Astrocyte (in vitro differentiated cells and primary cell): Measurements from ENCODE around the gene ZSCAN25. TPM values are rescaled to one million over a fixed set of nuclear protein-coding genes. Genes with fewer than 3 reads are reported as not detected.

Experiments used
- DNase-seq: peaks from one replicate; pipeline ENCODE4 v3.0.0-alpha.2; 2010; ENCODE audit warnings: low read depth
- FAIRE-seq: peaks from 2 replicates; lab custom pipeline; 2011; peaks lifted over from hg19 to GRCh38; lab: Jason Lieb, UNC
- H2AFZ ChIP-seq: 2 replicates; pipeline ENCODE4 v1.6.0; 2012; ENCODE audit warnings: low read depth, low read length, inconsistent platforms
- H3K27ac ChIP-seq: 2 replicates; pipeline ENCODE4 v1.5.1; 2011; ENCODE audit warnings: low read depth, low read length, inconsistent platforms
- H3K27me3 ChIP-seq: 2 replicates; pipeline ENCODE4 v1.6.0; 2011; ENCODE audit warnings: low read length, inconsistent platforms; ENCODE audit not compliant: insufficient read depth
- H3K36me3 ChIP-seq: 2 replicates; pipeline ENCODE4 v1.5.1; 2011; ENCODE audit warnings: low read length, inconsistent platforms; ENCODE audit not compliant: insufficient read depth
- H3K4me1 ChIP-seq: 2 replicates; pipeline ENCODE4 v1.5.1; 2011; ENCODE audit warnings: low read length, inconsistent platforms; ENCODE audit not compliant: insufficient read depth
- H3K4me2 ChIP-seq: 2 replicates; pipeline ENCODE4 v1.6.0; 2012; ENCODE audit warnings: low read length, inconsistent platforms
- H3K4me3 ChIP-seq: 2 replicates; pipeline ENCODE4 v1.5.1; 2011; ENCODE audit warnings: low read depth, mild to moderate bottlenecking, low read length, inconsistent platforms; ENCODE audit not compliant: insufficient read depth
- H3K79me2 ChIP-seq: 2 replicates; pipeline ENCODE4 v1.6.0; 2012; ENCODE audit warnings: mild to moderate bottlenecking, low read length, inconsistent platforms; ENCODE audit not compliant: insufficient read depth
- H3K9ac ChIP-seq: 2 replicates; pipeline ENCODE4 v1.6.0; 2012; ENCODE audit warnings: mild to moderate bottlenecking, low read length, inconsistent platforms
- H3K9me3 ChIP-seq: 2 replicates; pipeline ENCODE4 v1.5.1; 2012; ENCODE audit warnings: low read depth, mild to moderate bottlenecking, low read length, inconsistent platforms; ENCODE audit not compliant: insufficient read depth
- H4K20me1 ChIP-seq: 2 replicates; pipeline ENCODE4 v1.6.0; 2012; ENCODE audit warnings: low read length, inconsistent platforms; ENCODE audit not compliant: insufficient read depth
- H3K27ac Mint-ChIP-seq: one replicate; pipeline ENCODE4 v1.8.0; 2021; ENCODE audit warnings: mild to moderate bottlenecking, mixed read lengths; ENCODE audit not compliant: unreplicated experiment
- H3K27me3 Mint-ChIP-seq: one replicate; pipeline ENCODE4 v1.8.0; 2021; ENCODE audit warnings: low read depth, mixed read lengths; ENCODE audit not compliant: unreplicated experiment
- H3K36me3 Mint-ChIP-seq: one replicate; pipeline ENCODE4 v1.8.0; 2021; ENCODE audit warnings: low read depth, mixed read lengths; ENCODE audit not compliant: unreplicated experiment
- H3K4me1 Mint-ChIP-seq: one replicate; pipeline ENCODE4 v1.8.0; 2021; ENCODE audit warnings: low read depth, mixed read lengths; ENCODE audit not compliant: unreplicated experiment
- H3K4me3 Mint-ChIP-seq: one replicate; pipeline ENCODE4 v1.8.0; 2021; ENCODE audit warnings: mild to moderate bottlenecking, moderate library complexity, mixed read lengths; ENCODE audit not compliant: unreplicated experiment
- H3K9me3 Mint-ChIP-seq: one replicate; pipeline ENCODE4 v1.8.0; 2021; ENCODE audit warnings: mild to moderate bottlenecking, mixed read lengths; ENCODE audit not compliant: unreplicated experiment
- EZH2 ChIP-seq: IDR thresholded peaks from 2 replicates; pipeline ENCODE4 v1.6.1; 2012; ENCODE audit warnings: mild to moderate bottlenecking, low read length, inconsistent platforms; ENCODE audit not compliant: insufficient read depth
- total RNA-seq: library from RNA; stranded (reverse); gene quantifications from 2 replicates; pipeline ENCODE4 v1.2.1, GENCODE V29; 2021
- TF ChIP-seq, protein P1 (sequence below): IDR thresholded peaks from 2 replicates; pipeline ENCODE4 v1.5.1; 2011; ENCODE audit warnings: low read depth, mild to moderate bottlenecking, inconsistent platforms, low read length, moderate library complexity; ENCODE audit not compliant: insufficient read depth

The ZSCAN25 gene
- total RNA-seq, 1 donor from 2014 or later = 14.6 TPM

DNA sequence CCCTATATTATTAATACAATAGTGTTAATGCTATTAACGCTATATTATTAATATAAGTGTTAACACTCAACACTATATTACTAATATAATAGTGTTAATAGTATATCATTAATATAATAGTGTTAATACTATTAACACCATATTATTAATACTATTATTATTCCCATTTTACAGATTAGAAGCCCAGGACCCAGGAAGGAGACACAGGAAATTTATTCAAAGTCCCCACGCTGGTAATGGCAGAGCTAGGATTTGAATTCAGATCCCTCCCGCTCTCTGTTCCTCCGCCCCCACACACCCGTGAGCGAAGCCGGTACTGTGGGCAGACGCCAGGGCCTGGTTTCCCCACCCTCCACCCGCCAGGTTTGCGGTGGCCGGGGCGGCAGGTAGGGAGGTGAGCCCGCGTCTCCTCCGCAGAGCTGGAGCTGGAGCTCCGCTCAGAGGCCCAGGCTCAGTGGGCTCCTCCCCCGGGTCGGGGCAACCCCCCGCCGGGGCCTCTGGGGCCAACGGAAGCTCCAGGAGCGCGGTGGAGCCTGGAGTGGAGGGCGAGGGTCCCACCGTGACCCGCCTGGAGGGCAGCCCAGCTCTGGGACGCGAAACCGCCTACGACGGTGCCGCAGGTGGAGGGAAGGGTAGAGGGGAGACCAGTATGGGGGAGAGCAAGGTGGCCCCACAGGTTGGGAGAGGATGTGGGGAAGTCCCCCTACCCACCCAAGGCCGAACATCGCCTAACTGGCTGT is 18.8 kb upstream of the ZSCAN25 start, which contains the start of gene TMEM225B:
TSS of gene TMEM225B (plus strand) at position 506 of the 740 bp plus-strand sequence. CDS start 6,122 bp downstream, outside the sequence.
- no peaks in the 10 kb centered on the region for H3K9me3 Mint-ChIP-seq
- peaks cover 18% of the 10 kb centered on the region for H3K27me3 Mint-ChIP-seq
- H3K27ac ChIP-seq = no peak within 1 kb of the TSS
- TF ChIP-seq, protein P1, sequence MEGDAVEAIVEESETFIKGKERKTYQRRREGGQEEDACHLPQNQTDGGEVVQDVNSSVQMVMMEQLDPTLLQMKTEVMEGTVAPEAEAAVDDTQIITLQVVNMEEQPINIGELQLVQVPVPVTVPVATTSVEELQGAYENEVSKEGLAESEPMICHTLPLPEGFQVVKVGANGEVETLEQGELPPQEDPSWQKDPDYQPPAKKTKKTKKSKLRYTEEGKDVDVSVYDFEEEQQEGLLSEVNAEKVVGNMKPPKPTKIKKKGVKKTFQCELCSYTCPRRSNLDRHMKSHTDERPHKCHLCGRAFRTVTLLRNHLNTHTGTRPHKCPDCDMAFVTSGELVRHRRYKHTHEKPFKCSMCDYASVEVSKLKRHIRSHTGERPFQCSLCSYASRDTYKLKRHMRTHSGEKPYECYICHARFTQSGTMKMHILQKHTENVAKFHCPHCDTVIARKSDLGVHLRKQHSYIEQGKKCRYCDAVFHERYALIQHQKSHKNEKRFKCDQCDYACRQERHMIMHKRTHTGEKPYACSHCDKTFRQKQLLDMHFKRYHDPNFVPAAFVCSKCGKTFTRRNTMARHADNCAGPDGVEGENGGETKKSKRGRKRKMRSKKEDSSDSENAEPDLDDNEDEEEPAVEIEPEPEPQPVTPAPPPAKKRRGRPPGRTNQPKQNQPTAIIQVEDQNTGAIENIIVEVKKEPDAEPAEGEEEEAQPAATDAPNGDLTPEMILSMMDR = no peak
- no peak for TF ChIP-seq EZH2
- H3K9ac ChIP-seq = no peak within 1 kb of the TSS
- H3K4me3 ChIP-seq = no peak within 1 kb of the TSS
- H4K20me1 ChIP-seq = no peaks in the 10 kb centered on the region
- H3K79me2 ChIP-seq = no peaks in the 10 kb centered on the region
- H3K4me1 ChIP-seq = no peaks in the 10 kb centered on the region
- H3K4me1 Mint-ChIP-seq = no peaks in the 10 kb centered on the region
- no peak within 1 kb of the TSS for H3K4me2 ChIP-seq
- H3K36me3 Mint-ChIP-seq = no peaks in the 10 kb centered on the region
- H3K27me3 ChIP-seq = no peaks in the 10 kb centered on the region
- H3K9me3 ChIP-seq = no peaks in the 10 kb centered on the region
- FAIRE-seq = no peak
- no peak within 1 kb of the TSS for H2AFZ ChIP-seq
- H3K4me3 Mint-ChIP-seq = no peak within 1 kb of the TSS
- DNase-seq = no peak
- H3K27ac Mint-ChIP-seq = no peak within 1 kb of the TSS
- no peaks in the 10 kb centered on the region for H3K36me3 ChIP-seq

DNA sequence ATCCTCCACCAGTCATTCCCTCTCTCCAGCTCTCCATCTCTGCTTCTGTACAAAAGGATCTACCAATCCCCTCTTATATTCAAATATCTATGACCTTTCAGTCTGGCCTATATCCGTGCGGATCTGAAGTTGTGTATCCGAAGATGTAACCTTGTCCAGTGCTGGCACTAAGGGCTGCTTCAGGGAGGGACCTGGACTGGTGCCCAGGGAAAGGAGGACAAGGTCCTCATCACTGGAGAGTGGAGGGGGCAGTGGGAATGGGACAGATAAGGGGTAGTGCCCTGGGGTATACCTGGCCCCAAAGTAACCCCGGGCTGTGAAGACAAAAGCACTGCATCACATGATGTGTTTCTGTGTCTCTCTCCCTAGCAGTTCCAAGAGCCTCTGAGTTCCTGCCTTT is 16.9 kb upstream of the ZSCAN25 start:
- Mint-ChIP-seq H3K27ac (no peak overlapping the region), H3K4me1 (no peaks in the 10 kb centered on the region), H3K36me3 (no peaks in the 10 kb centered on the region), H3K4me3 (no peak overlapping the region), H3K9me3 (no peaks in the 10 kb centered on the region), H3K27me3 (peaks cover 22% of the 10 kb centered on the region)
- H2AFZ ChIP-seq = no peak overlapping the region
- H3K9ac ChIP-seq = no peak overlapping the region
- no peak for TF ChIP-seq EZH2
- TF ChIP-seq, protein P1 = no peak
- no peaks in the 10 kb centered on the region for H4K20me1 ChIP-seq
- H3K79me2 ChIP-seq = no peaks in the 10 kb centered on the region
- H3K36me3 ChIP-seq = no peaks in the 10 kb centered on the region
- H3K27me3 ChIP-seq = no peaks in the 10 kb centered on the region
- H3K4me3 ChIP-seq = no peak overlapping the region
- FAIRE-seq = no peak
- H3K9me3 ChIP-seq = no peaks in the 10 kb centered on the region
- no peak overlapping the region for H3K27ac ChIP-seq
- no peak overlapping the region for H3K4me2 ChIP-seq
- DNase-seq = no peak
- no peaks in the 10 kb centered on the region for H3K4me1 ChIP-seq
